HG03571 (cell line): ENCODE data around the gene ANKRD6.

Experiments used
- ATAC-seq: cut with Tn5 transposase; IDR thresholded peaks from one replicate; pipeline ENCODE4 v1.9.1; 2021; ENCODE audit not compliant: unreplicated experiment

Gene ANKRD6

DNA sequence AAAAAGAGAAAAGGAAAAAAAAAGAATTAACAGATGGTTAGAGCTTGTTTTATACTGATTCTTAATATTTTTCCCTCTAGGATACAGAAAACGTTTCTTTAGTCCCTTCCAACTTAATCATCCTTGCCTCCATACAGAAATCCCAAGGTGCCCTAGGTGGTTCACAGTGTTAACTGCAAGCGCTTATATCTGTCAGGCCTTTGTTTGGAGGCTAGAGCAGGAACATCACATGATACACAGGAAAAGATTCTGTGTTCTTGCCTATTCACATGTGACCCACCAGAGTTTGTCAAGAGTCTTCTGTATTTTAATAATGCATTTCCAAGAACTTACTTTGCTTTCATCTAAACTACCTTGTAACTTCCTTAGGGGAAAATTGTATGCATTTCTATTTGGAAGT, 31.3 kb downstream of the ANKRD6 start:
- no peak for ATAC-seq

DNA sequence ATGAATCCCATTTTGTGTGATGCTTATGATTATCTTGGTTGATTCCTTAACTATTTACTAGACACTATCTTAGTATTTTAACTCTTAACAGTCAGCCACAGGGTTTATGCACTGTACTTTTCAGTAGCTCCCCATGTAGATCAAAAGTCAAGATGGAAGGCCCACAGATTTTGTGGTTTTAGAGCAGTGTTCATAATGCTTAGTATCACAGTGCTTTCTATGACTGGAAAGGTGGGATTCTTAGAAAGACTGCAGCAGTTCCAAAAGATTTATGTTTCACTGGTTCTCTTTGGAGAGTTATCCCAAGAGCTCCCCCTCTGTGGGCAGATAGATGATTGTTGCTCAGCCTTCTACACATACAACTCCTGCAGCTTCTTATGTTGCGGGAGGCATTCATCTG, 34.5 kb downstream of the ANKRD6 start:
- ATAC-seq = no peak

DNA sequence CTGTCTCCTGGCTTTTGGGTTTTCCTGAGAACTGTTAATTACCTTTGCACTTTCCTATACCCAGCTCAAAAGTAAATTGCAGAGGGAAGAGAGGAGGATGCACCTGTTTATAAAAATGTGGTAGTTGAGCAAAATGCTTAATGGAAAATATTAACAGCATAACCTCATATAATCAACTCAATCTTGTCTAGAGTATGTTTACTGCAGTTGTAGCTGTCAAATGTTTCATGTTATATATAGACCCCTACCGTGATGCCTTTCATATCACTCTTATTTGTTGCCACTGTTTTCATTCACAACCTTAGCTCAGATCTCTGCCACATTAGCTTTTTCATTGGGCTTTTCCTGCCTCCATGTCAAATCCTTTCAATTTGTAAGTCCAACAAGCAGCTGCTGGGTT, 36.0 kb downstream of the ANKRD6 start:
- ATAC-seq = no peak

DNA sequence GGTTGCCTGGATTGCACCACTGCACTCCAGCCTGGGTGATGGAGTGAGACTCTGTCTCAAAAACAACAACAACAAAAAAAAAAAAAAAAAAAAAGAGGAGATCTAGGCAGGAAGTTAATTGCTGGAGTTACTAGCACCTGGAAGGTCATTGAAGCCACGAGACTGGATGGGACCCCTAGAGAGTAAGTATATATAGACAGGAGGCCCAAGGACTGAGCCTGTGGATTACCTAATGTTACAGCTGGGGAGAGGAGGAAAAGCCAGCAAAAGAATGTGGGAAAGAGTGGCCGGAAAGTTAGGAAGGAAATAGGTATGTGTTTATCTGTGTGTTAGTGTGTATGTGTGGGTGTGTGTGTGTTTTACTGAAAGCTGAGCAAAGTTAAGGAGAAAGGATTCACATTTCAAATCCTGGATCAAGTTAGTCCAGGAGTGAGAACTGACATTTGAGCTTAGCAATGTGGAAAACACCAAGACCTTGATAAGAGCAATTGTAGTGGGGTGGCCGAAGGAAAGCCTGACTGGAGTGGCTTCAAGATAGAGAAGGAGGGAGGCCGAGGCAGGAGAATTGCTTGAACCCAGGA, 38.4 kb downstream of the ANKRD6 start:
- ATAC-seq = no peak

DNA sequence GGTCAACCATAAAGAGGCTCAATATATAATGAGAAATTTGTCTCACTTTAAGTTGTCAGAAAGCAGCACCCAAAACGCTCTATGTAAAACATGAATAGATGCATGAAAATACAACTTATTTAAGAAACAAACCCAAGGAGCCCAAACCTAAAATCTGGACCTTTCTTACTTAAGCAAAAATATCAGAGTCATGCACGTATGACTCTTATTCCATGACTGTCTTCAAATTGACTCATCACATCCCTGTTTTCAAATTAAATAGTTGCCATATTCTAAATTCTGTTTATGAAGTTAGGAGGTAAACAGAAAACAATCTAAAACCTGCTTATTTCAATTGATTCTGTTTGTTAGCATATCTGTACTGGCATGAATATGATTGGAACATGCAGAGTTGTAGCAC, 42.1 kb downstream of the ANKRD6 start:
- ATAC-seq = no peak

DNA sequence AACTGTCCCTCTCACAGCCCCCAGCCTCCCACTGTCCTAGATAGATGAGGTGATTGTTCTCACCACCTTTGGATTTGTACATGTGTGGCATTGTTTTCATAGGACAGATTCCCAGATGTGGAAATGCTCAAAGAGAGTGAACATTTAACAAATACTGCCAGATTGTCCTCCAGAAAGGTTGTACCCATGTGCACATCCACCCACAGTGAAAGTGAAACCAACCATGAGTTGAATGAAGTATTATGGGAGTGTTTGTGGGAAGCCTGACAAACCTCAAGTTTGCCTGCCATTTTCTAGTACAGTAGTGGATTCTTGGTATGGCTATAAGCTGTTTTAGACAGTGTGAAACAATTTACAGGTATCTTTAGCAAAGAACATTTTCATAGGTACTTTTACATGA, 42.7 kb downstream of the ANKRD6 start:
- no peak for ATAC-seq

DNA sequence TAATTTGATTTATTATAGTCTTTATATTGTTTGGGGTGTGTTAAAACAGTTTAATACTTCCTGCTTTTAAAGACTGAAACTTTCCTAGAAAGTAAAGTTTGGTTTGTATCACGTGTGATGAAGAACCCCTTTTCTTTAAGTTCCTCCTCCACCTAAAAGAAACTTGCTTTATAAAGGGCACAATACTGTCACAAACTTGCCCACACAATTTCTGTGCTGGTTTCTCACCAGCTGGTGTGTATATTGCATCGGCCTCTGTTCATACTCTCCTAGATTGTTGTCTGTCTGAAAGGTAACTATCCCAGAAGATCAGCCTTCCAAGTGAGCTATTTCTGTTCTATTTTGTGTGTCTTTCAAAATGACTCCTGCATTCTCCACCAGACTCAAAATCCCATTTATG, 46.9 kb downstream of the ANKRD6 start:
- no peak for ATAC-seq

DNA sequence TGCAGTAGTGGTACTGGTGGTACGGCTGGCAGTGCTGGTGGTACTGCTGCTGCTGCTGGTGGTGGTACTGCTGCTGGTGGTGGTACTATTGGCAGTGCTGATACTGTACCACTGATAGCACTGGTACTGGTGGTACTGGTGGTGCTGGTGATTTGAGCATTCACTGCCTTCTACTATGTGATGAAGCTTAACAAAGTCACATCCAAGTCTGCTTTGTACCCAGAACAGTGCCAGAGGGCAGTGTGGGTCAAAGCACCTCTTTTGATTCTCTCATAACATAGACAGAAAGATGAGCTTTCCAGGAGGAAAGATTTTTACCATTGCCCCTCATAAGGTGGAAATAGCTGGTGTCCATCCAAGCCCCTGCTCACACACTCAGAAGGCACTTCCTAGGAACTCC, 48.7 kb downstream of the ANKRD6 start:
- ATAC-seq = no peak

DNA sequence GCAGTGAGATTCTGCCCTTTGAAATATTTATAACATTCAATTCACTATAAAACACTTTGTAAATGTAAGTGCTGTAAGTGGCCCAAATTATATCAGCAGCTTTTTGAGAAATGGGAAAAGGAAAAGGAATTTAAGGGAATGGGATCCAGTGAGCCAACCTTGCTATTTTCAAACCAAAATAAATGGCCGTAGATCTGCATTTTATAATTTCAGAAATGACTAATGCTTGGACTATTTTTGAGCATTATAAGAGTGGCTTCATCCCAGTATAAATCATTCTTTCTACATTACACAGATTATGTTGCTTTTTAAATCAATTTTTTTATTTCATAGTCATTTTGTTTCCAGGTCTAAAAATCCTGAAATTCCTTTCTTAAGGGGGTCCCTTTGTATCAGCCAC, 49.2 kb downstream of the ANKRD6 start:
- ATAC-seq = no peak

DNA sequence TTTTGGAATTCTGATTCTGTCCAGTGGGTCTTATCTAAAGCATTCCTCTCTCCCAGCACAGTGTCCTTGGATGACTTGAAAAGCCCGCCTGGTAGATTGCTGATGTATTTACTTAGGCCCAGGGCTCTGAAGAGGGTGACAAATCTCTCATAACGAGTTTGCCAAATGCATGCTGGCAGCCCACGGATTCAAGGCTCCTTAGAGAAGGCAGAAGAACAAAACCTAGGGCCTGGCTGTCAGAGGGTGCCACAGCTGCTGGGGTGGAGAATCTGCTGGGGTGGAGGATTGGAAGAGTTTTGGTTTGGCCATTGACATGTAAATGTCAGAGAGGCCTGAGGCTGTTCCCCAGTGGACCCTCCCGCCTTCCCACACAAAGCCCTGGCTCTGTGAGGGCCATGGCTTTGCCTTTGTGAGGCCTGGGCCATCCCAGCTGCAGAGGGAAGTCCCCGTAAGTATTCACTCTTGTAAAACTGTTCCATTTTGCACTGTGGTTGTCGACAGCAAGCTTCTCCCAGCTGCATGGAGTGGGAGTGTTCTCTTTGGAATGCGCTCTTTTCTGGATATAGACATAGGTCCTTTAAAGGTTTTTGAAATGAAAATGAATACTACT, 50.3 kb downstream of the ANKRD6 start:
- no peak for ATAC-seq

DNA sequence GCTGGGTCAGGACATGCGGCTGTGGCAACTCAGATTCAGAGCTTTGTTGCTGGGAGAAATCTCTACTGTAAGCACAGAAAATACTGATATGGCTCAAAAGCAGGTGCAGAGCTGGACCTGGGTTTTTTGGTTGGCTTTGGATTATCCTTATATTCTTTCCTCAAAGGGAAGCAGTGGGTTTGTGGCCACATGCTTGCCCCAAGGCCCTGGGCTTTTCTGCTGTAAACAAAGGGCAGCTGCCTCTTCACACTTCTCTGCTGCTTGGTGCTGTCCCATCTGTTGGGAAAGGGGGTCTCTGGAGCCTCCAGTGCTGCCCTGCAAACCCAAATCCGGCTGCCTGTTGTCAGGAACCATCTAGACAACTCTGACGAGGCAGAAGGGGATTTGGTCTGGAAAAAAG, 52.4 kb downstream of the ANKRD6 start:
- ATAC-seq = no peak

DNA sequence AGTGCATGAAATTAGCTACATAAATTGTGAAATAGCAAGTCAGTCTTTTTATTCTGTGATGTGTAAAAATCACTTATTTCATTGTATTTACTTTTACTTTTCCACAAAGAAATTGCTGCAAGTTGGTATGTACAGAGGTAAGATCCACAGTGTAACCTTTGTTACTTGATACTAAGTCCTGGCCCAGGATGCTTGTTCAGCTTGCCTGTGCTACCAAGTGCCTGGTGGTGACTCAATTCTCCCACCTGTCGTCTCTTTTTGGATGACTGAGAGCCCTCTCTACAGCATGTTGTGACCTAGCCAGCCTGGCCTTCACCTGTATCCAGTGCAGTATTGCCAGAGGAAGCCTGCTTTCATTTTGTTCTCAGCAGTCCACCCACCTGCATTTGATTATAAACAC, 54.9 kb downstream of the ANKRD6 start:
- ATAC-seq = no peak

DNA sequence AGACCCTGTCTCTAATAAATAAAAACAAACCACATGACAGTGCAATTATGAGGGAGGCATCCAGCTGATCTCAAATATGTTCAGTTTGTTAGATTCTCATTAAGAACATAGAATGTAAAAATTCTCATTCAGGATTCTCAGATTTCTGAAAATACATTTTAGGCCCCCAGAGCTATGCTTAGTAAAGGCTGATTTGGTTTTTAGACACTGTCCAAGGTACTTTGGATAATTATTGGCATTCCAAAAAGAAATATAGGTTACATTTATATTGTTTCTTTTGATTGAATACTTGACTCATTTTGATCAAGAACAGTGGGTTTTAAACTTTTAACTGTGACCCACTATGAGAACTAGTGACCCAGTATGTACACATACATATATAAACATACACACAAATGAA, 55.5 kb downstream of the ANKRD6 start:
- no peak for ATAC-seq

DNA sequence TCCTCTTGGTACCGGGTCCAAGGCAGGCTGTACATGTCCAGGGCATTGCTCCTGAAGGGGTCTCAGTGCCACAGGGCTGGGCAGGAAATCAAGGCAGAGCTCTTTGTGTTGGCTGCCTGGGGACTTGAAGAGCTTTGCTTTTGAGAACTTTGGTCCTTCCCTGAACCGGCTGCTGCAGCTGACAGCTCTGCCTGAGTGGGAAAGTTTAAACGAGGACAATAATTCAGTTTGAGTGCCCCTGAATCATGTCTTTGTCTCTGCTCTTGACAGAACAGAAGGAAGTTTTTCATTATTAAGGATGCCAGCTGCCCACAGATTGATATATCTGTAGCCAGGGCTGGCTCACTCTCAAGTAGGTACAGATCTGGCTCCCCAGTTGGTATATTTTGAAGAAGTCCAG, 56.1 kb downstream of the ANKRD6 start:
- ATAC-seq = no peak

DNA sequence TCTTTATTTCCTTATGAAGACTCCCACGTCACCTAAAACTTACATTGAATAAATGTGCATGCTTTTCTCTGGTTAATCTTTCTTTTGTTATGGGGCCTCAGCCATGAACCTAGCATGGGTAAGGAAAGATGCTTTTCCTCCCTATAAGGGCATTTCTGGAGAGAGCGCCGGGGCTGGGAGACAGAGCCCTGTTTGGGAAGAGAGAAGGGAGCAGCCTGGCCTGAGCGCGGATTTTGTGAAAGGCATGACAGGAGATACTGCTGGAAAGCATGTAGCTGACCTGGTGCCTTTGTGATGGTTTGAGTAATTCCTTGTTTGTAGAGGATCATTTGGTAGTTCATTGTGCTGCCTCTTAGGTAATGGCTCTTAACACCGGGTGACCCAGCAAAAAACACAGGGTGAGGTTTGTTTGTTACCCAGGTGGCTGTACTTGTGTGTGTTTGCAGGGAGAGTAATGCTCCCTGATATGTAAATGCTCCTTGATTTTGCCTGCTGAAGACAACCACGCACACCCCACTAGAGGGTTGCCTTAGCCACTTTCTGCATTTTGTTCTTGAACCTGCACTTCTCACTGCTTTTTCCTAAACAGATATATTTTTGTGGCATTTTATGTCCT, 59.2 kb downstream of the ANKRD6 start:
- no peak for ATAC-seq

DNA sequence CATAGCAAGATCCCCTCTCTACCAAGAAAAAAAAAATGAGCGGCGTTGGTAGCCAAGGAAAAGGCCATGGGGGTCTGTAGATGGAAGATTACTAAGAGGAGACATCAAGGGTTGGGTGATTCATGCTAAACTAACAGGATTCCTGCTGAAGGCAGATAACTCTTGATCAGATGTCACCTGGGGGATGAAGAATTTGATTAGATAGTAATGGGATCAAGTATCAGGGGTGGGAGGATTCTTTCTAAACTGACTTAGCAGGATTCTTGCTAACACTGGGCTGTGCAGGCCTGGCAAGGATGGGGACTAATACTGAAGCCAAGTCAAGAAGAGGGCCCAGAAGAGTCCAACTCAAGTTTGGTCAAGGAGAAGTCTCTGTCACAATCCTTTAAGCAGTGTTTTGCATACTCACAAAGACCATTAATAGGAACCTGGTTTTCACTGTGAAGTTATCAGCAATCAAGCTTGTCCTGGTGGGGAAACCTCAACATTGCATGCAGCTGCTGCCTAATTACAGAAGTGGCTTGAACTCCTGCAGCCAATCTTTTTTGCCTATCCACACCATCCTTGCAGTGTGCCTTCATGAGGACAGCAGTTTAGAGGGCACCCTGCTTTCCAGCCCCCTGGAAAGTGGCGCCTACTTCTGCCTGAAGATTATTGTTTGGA, 61.3 kb downstream of the ANKRD6 start:
- ATAC-seq = no peak

DNA sequence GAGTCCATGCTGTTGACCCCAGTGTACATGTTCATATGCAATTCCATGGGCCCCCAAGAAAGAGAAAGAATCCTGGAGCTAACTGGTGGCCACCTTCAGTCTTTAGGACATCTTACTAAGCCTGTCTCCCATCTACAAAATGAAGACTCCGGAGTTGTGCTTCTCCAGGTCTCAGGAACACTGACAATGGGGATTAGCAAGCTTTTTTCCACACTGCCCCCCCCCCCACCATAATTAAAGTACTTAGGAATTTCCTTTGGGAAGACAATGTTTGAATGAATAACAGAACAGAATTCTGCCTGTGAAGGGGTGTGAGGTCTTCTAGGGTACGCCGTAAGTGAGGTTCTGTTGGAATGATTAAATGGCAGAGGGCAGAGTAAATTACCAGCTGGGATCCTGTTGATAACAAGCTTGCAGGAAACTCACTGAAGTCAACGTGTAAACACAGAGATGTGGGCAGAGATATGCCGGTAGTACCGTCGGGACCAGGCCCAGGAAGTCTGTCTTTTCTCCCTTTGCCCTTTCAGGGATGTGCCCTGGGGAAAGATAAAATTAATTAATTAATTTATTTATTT, 63.1 kb downstream of the ANKRD6 start:
- ATAC-seq = no peak

DNA sequence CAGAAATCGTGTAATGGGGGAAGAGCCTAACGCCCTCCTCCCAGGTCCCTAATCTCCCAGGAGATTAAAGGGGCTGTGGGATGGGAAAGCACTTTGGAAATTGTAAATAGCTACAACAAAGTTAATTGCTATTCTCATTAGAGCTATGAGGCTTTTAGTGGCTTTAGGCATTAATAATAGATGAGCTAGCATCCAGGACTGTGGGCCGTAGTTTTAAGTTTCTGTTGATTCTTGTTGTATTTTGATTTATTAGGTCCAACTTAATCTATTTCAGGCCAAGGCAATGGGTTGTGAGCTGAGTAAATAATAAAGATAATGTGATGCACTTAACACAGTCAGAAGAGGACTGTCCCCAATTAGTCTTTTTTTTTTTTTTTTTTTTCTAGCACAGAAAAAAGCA, 67.7 kb downstream of the ANKRD6 start:
- no peak for ATAC-seq

DNA sequence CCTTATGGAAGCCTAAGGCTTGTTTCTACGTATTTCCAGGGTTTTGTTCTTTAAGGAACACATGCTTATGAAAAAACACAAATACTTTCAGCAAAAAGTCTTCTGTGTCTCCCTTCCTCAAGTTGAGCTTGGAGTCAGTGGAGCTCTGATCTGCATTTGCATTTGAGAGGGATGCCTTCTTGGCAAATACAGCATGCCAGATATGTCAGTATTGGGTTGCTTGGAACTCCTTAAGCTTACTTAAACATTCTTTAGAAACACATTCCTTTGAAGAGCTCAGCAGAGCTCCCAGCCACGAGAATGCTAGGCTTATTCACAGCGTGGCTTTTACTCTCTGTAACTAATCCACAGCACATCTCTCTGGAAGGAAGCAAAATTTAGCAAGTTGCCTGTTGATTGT, 68.3 kb downstream of the ANKRD6 start:
- ATAC-seq = no peak

DNA sequence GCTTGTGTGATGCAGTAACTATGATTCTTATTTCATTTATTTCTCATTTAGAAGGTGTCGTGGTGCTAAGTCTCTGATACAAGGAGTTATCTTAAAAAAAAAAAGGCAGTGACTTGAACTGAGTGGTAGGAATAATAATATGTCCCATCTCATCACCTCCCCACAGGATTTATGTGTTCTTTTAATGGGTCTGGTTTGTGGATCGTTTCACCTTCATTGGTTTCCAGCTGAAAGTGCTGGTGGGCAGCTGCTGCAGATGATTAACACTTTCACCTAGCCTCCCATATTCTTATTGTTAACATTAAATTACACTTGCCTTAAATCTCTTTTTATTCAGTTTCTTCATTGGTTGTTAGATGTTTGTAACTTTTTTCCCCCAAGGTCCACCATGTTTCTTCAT, 68.8 kb downstream of the ANKRD6 start:
- no peak for ATAC-seq

DNA sequence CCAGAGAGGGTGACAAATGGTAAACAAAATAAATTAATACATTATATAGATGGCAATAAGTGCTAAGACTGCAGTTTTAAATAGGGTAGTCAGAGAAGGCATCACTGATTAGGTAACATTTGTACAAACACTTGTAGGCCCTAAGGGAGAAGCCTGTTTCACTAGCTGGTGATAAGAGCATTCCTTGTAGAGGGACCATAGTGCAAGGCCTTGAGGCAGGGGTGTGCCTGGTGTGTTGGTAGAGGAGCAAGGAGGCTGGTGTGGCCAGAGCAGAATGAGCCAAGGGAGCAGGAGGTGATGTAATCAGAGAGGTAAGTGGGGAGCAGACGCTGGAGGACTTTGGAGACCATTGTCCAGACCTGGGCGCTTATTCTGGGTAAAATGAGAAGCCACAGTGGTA, 70.7 kb downstream of the ANKRD6 start:
- no peak for ATAC-seq

DNA sequence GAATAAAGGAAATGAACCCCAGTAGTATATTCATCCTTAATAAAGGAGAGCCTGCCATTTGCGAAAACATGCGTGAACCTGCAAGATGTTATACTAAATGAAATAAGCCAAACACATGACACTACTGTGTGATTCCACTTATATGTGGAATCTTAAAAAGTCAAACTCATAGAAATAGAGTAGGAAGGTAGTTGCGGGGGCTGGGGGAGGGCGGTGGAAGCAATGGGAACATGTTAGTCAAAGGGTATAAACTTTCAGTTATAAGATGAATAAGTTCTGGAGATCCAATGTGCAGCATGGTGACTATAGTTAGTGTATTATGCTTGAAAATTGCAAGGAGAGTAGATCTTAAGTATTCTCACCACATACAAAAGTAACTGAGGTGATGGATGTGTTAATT, 72.9 kb downstream of the ANKRD6 start:
- ATAC-seq = no peak
